WTC11 (cell line): ENCODE results near the gene ZCRB1. TPM values are rescaled to one million over a fixed set of nuclear protein-coding genes. Genes with fewer than 3 reads are reported as not detected.

Experiments used
- ATAC-seq: fragments of 200-7000 bp; cut with Tn5 transposase; 2 replicates; pipeline ENCODE4 v1.10.0; 2021; ENCODE audit warnings: mild to moderate bottlenecking, moderate library complexity
- CTCF ChIA-PET: fragments of 300-600 bp; sonication (Branson Sonifier 250); formaldehyde crosslinking; loops from one replicate; lab custom pipeline; 2021; ENCODE audit warnings: antibody characterized with exemption; lab: Charles Lee
- POLR2A ChIA-PET: fragments of 350-600 bp; sonication (Branson Sonifier 250); formaldehyde crosslinking; loops from one replicate; lab custom pipeline; 2021; ENCODE audit warnings: antibody characterized with exemption; lab: Charles Lee
- DNase-seq: peaks from one replicate; pipeline ENCODE4 v3.0.0; 2021; ENCODE audit warnings: low spot score
- H3K27ac Mint-ChIP-seq: 2 replicates; pipeline ENCODE4 v1.8.0; 2021; ENCODE audit warnings: mixed read lengths
- H3K27me3 Mint-ChIP-seq: 2 replicates; pipeline ENCODE4 v1.8.0; 2021; ENCODE audit warnings: low read depth, mild to moderate bottlenecking, moderate library complexity, mixed read lengths
- H3K36me3 Mint-ChIP-seq: 2 replicates; pipeline ENCODE4 v1.8.0; 2021; ENCODE audit warnings: mixed read lengths
- H3K4me1 Mint-ChIP-seq: 2 replicates; pipeline ENCODE4 v1.8.0; 2022; ENCODE audit warnings: mixed read lengths
- H3K4me3 Mint-ChIP-seq: 2 replicates; pipeline ENCODE4 v1.8.0; 2021; ENCODE audit warnings: mild to moderate bottlenecking, moderate library complexity, mixed read lengths
- H3K9me3 Mint-ChIP-seq: 2 replicates; pipeline ENCODE4 v1.8.0; 2021; ENCODE audit warnings: mixed read lengths
- ATF1 ChIP-seq: sonication (generic); formaldehyde crosslinking; IDR thresholded peaks from 2 replicates; pipeline ENCODE4 v1.8.1; 2023; ENCODE audit warnings: mild to moderate bottlenecking, moderate library complexity, missing genetic modification reagents
- CREM ChIP-seq: sonication (generic); formaldehyde crosslinking; IDR thresholded peaks from 2 replicates; pipeline ENCODE4 v1.8.1; 2022; ENCODE audit warnings: mild to moderate bottlenecking, missing genetic modification reagents, moderate library complexity
- ESRRA ChIP-seq: sonication (generic); formaldehyde crosslinking; IDR thresholded peaks from 2 replicates; pipeline ENCODE4 v1.8.1; 2022; ENCODE audit warnings: mild to moderate bottlenecking, missing genetic modification reagents, borderline replicate concordance
- GABPB1 ChIP-seq: sonication (generic); formaldehyde crosslinking; IDR thresholded peaks from 2 replicates; pipeline ENCODE4 v1.8.1; 2023; ENCODE audit warnings: mild to moderate bottlenecking, missing genetic modification reagents
- JAZF1 ChIP-seq: fragments of 250-450 bp; sonication (Bioruptor Pico); IDR thresholded peaks from 2 replicates; pipeline ENCODE4 v1.9.0; 2021; ENCODE audit warnings: moderate library complexity, mild to moderate bottlenecking, inconsistent platforms
- PRRX2 ChIP-seq: fragments of 250-450 bp; sonication (Bioruptor Pico); IDR thresholded peaks from 2 replicates; pipeline ENCODE4 v1.8.0; 2021; ENCODE audit warnings: mild to moderate bottlenecking
- RORB ChIP-seq: fragments of 250-450 bp; sonication (Bioruptor Pico); IDR thresholded peaks from 2 replicates; pipeline ENCODE4 v1.9.0; 2021; ENCODE audit warnings: mild to moderate bottlenecking
- TP53 ChIP-seq: sonication (generic); formaldehyde crosslinking; IDR thresholded peaks from 2 replicates; pipeline ENCODE4 v1.8.1; 2023; ENCODE audit warnings: mild to moderate bottlenecking, missing genetic modification reagents
- ZNF121 ChIP-seq: sonication (generic); formaldehyde crosslinking; IDR thresholded peaks from 2 replicates; pipeline ENCODE4 v1.8.0; 2023; ENCODE audit warnings: missing genetic modification reagents
- ZNF423 ChIP-seq: fragments of 250-450 bp; sonication (Bioruptor Pico); IDR thresholded peaks from 2 replicates; pipeline ENCODE4 v2.1.2; 2022; ENCODE audit warnings: mild to moderate bottlenecking, moderate library complexity
- ZNF671 ChIP-seq: fragments of 250-450 bp; sonication (Bioruptor Pico); IDR thresholded peaks from 2 replicates; pipeline ENCODE4 v1.8.0; 2021; ENCODE audit warnings: mild to moderate bottlenecking
- total RNA-seq: library from RNA; stranded (reverse); gene quantifications from 3 replicates; pipeline ENCODE4 v1.2.3, GENCODE V29; 2021
- TF ChIP-seq, protein P1 (sequence below): sonication (generic); formaldehyde crosslinking; IDR thresholded peaks from 2 replicates; pipeline ENCODE4 v1.8.0; 2022; ENCODE audit warnings: mild to moderate bottlenecking, missing genetic modification reagents
- TF ChIP-seq, protein P2 (sequence below): fragments of 250-450 bp; sonication (Bioruptor Pico); IDR thresholded peaks from 2 replicates; pipeline ENCODE4 v1.9.0; 2021; ENCODE audit warnings: mild to moderate bottlenecking, borderline replicate concordance
- TF ChIP-seq, protein P3 (sequence below): sonication (generic); formaldehyde crosslinking; IDR thresholded peaks from 2 replicates; pipeline ENCODE4 v1.8.1; 2022; ENCODE audit warnings: low read depth, mild to moderate bottlenecking, moderate library complexity, missing genetic modification reagents, borderline replicate concordance
- TF ChIP-seq, protein P4 (sequence below): sonication (generic); formaldehyde crosslinking; IDR thresholded peaks from 2 replicates; pipeline ENCODE4 v1.8.1; 2022; ENCODE audit warnings: missing genetic modification reagents, borderline replicate concordance
- TF ChIP-seq, protein P5 (sequence below): fragments of 250-450 bp; sonication (Bioruptor Pico); IDR thresholded peaks from 2 replicates; pipeline ENCODE4 v1.9.0; 2021; ENCODE audit warnings: mild to moderate bottlenecking
- TF ChIP-seq, protein P6 (sequence below): sonication (generic); formaldehyde crosslinking; IDR thresholded peaks from 2 replicates; pipeline ENCODE4 v1.8.1; 2023; ENCODE audit warnings: mild to moderate bottlenecking, missing genetic modification reagents
- TF ChIP-seq, protein P7 (sequence below): sonication (generic); formaldehyde crosslinking; conservative IDR thresholded peaks from 2 replicates; pipeline ENCODE4 v1.8.1; 2022; ENCODE audit warnings: mild to moderate bottlenecking, missing genetic modification reagents

Gene ZCRB1
- total RNA-seq, 1 experiment from 2014 or later, result 58.3 TPM

DNA sequence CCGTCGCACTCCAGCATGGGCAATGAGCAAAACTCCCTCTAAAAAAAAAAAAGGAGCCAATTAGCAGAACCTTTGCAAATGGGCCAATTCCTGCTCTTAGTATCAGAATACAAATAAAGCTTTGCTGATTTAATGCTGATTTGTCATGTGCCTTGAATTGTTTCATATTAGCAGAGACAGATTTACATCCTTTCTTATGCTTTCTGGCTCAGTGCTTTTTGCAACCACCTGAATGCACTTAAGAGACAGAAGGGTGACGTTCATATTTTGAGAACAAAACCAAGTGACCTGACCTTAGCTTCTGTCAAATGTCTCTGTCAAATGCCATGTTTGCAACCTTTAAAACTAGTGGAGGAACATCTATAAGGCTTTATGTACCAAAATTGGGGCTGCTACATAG, 44.0 kb downstream of the ZCRB1 start:
- TF ChIP-seq ATF1, result no peak

DNA sequence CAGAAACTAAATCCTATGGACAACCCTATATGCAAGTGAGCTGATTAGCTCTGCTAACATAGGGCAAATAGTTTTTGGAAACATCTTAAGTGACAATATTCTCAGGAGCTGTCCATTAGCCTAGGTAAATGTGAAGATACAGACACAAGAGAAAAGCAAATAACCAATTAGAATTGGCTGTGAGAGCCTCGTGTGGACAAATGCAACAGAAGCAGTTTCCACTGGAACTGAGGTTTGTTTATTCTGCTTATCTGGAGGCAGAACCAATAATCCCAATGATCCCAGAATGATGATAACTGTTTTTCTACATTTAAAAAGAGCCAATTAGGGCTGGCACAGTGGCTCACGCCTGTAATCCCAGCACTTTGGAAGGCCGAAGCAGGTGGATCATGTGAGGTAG, 44.6 kb downstream of the ZCRB1 start:
- Mint-ChIP-seq H3K9me3 (no peaks in the 10 kb centered on the region), H3K4me3 (no peak overlapping the region), H3K27me3 (no peaks in the 10 kb centered on the region; the same call in 1 of the 2 replicates), H3K27ac (no peak overlapping the region), H3K36me3 (no peaks in the 10 kb centered on the region), H3K4me1 (no peaks in the 10 kb centered on the region)
- no peak for DNase-seq
- CTCF ChIA-PET, result interaction anchor here (1.3 to 2.2 kb wide), 2 partner anchors 16 to 91 kb away, joined by 4 to 9 read pairs; no protein-coding TSS in a partner anchor
- no peak for ATAC-seq
- POLR2A ChIA-PET, result no interaction called here
- TF ChIP-seq GABPB1 (CRISPR knock-in tag) (no peak), ZNF121 (CRISPR knock-in tag) (no peak), PRRX2 (CRISPR knock-in tag) (no peak), TP53 (CRISPR knock-in tag) (no peak), JAZF1 (no peak), CREM (CRISPR knock-in tag) (no peak), ZNF423 (no peak), ESRRA (CRISPR knock-in tag) (no peak), RORB (CRISPR knock-in tag) (no peak), ATF1 (no peak), ZNF671 (CRISPR knock-in tag) (no peak)
- TF ChIP-seq, protein P1, sequence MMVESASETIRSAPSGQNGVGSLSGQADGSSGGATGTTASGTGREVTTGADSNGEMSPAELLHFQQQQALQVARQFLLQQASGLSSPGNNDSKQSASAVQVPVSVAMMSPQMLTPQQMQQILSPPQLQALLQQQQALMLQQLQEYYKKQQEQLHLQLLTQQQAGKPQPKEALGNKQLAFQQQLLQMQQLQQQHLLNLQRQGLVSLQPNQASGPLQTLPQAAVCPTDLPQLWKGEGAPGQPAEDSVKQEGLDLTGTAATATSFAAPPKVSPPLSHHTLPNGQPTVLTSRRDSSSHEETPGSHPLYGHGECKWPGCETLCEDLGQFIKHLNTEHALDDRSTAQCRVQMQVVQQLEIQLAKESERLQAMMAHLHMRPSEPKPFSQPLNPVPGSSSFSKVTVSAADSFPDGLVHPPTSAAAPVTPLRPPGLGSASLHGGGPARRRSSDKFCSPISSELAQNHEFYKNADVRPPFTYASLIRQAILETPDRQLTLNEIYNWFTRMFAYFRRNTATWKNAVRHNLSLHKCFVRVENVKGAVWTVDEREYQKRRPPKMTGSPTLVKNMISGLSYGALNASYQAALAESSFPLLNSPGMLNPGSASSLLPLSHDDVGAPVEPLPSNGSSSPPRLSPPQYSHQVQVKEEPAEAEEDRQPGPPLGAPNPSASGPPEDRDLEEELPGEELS (CRISPR knock-in tag), result no peak
- TF ChIP-seq, protein P2, sequence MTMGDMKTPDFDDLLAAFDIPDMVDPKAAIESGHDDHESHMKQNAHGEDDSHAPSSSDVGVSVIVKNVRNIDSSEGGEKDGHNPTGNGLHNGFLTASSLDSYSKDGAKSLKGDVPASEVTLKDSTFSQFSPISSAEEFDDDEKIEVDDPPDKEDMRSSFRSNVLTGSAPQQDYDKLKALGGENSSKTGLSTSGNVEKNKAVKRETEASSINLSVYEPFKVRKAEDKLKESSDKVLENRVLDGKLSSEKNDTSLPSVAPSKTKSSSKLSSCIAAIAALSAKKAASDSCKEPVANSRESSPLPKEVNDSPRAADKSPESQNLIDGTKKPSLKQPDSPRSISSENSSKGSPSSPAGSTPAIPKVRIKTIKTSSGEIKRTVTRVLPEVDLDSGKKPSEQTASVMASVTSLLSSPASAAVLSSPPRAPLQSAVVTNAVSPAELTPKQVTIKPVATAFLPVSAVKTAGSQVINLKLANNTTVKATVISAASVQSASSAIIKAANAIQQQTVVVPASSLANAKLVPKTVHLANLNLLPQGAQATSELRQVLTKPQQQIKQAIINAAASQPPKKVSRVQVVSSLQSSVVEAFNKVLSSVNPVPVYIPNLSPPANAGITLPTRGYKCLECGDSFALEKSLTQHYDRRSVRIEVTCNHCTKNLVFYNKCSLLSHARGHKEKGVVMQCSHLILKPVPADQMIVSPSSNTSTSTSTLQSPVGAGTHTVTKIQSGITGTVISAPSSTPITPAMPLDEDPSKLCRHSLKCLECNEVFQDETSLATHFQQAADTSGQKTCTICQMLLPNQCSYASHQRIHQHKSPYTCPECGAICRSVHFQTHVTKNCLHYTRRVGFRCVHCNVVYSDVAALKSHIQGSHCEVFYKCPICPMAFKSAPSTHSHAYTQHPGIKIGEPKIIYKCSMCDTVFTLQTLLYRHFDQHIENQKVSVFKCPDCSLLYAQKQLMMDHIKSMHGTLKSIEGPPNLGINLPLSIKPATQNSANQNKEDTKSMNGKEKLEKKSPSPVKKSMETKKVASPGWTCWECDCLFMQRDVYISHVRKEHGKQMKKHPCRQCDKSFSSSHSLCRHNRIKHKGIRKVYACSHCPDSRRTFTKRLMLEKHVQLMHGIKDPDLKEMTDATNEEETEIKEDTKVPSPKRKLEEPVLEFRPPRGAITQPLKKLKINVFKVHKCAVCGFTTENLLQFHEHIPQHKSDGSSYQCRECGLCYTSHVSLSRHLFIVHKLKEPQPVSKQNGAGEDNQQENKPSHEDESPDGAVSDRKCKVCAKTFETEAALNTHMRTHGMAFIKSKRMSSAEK (CRISPR knock-in tag), result no peak
- TF ChIP-seq, protein P3, sequence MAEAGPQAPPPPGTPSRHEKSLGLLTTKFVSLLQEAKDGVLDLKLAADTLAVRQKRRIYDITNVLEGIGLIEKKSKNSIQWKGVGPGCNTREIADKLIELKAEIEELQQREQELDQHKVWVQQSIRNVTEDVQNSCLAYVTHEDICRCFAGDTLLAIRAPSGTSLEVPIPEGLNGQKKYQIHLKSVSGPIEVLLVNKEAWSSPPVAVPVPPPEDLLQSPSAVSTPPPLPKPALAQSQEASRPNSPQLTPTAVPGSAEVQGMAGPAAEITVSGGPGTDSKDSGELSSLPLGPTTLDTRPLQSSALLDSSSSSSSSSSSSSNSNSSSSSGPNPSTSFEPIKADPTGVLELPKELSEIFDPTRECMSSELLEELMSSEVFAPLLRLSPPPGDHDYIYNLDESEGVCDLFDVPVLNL (CRISPR knock-in tag), result no peak
- TF ChIP-seq, protein P4, sequence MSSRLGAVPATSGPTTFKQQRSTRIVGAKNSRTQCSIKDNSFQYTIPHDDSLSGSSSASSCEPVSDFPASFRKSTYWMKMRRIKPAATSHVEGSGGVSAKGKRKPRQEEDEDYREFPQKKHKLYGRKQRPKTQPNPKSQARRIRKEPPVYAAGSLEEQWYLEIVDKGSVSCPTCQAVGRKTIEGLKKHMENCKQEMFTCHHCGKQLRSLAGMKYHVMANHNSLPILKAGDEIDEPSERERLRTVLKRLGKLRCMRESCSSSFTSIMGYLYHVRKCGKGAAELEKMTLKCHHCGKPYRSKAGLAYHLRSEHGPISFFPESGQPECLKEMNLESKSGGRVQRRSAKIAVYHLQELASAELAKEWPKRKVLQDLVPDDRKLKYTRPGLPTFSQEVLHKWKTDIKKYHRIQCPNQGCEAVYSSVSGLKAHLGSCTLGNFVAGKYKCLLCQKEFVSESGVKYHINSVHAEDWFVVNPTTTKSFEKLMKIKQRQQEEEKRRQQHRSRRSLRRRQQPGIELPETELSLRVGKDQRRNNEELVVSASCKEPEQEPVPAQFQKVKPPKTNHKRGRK (CRISPR knock-in tag), result no peak
- TF ChIP-seq, protein P5, sequence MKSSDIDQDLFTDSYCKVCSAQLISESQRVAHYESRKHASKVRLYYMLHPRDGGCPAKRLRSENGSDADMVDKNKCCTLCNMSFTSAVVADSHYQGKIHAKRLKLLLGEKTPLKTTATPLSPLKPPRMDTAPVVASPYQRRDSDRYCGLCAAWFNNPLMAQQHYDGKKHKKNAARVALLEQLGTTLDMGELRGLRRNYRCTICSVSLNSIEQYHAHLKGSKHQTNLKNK (CRISPR knock-in tag), result no peak
- TF ChIP-seq, protein P6, sequence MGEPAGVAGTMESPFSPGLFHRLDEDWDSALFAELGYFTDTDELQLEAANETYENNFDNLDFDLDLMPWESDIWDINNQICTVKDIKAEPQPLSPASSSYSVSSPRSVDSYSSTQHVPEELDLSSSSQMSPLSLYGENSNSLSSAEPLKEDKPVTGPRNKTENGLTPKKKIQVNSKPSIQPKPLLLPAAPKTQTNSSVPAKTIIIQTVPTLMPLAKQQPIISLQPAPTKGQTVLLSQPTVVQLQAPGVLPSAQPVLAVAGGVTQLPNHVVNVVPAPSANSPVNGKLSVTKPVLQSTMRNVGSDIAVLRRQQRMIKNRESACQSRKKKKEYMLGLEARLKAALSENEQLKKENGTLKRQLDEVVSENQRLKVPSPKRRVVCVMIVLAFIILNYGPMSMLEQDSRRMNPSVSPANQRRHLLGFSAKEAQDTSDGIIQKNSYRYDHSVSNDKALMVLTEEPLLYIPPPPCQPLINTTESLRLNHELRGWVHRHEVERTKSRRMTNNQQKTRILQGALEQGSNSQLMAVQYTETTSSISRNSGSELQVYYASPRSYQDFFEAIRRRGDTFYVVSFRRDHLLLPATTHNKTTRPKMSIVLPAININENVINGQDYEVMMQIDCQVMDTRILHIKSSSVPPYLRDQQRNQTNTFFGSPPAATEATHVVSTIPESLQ (CRISPR knock-in tag), result no peak
- TF ChIP-seq, protein P7, sequence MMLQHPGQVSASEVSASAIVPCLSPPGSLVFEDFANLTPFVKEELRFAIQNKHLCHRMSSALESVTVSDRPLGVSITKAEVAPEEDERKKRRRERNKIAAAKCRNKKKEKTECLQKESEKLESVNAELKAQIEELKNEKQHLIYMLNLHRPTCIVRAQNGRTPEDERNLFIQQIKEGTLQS (CRISPR knock-in tag), result no peak

More for the DNA sequence above, 44.0 kb downstream of the ZCRB1 start:
- H3K27ac Mint-ChIP-seq, result no peak overlapping the region
- DNase-seq (no peak), ATAC-seq (no peak)
- H3K4me3 Mint-ChIP-seq, result no peak overlapping the region
- no peaks in the 10 kb centered on the region for H3K9me3 Mint-ChIP-seq
- ChIA-PET CTCF (interaction anchor here (2.2 kb wide), 1 partner anchor 15 kb away, joined by 9 read pairs; no protein-coding TSS in a partner anchor), POLR2A (no interaction called here)
- no peaks in the 10 kb centered on the region for H3K4me1 Mint-ChIP-seq
- no peaks in the 10 kb centered on the region for H3K36me3 Mint-ChIP-seq
- no peaks in the 10 kb centered on the region; the same call in 1 of the 2 replicates for H3K27me3 Mint-ChIP-seq
